GM23338 (cell line): ENCODE results near the gene RIMS4. TPM values are rescaled to one million over a fixed set of nuclear protein-coding genes. Genes with fewer than 3 reads are reported as not detected.

ENCODE experiments used
- ATAC-seq: fragments of 200-7000 bp; cut with Tn5 transposase; 3 replicates; pipeline ENCODE4 v1.9.1; 2020
- DNase-seq: peaks from one replicate; pipeline ENCODE4 v3.0.0-alpha.2; 2015; ENCODE audit warnings: low spot score
- H2AFZ ChIP-seq: fragments of 200-600 bp; sonication (generic); 2 replicates; pipeline ENCODE4 v1.8.0; 2016; ENCODE audit warnings: antibody characterized with exemption, mild to moderate bottlenecking, moderate library complexity
- H3F3A ChIP-seq: fragments of 200-600 bp; sonication (generic); replicated peaks from 2 replicates; pipeline ENCODE4 v1.8.0; 2017; ENCODE audit warnings: antibody characterized with exemption, mixed run types, low read depth
- H3K27ac ChIP-seq: fragments of 200-600 bp; sonication (generic); 2 replicates; pipeline ENCODE4 v1.6.1; 2016; ENCODE audit warnings: low read depth
- H3K27me3 ChIP-seq: fragments of 200-600 bp; sonication (generic); 2 replicates; pipeline ENCODE4 v1.8.0; 2016; ENCODE audit warnings: mild to moderate bottlenecking, mixed run types, moderate library complexity; ENCODE audit not compliant: insufficient read depth
- H3K36me3 ChIP-seq: fragments of 200-600 bp; sonication (generic); 2 replicates; pipeline ENCODE4 v1.8.0; 2016; ENCODE audit warnings: mild to moderate bottlenecking; ENCODE audit not compliant: insufficient read depth
- H3K4me1 ChIP-seq: fragments of 200-600 bp; sonication (generic); 2 replicates; pipeline ENCODE4 v1.8.0; 2016; ENCODE audit warnings: mild to moderate bottlenecking, moderate library complexity; ENCODE audit not compliant: insufficient read depth
- H3K4me2 ChIP-seq: fragments of 200-600 bp; sonication (generic); 2 replicates; pipeline ENCODE4 v1.7.1; 2017; ENCODE audit warnings: mixed run types
- H3K4me3 ChIP-seq: fragments of 200-600 bp; sonication (generic); 2 replicates; pipeline ENCODE4 v1.6.1; 2016; ENCODE audit warnings: mixed run types
- H3K79me2 ChIP-seq: fragments of 200-600 bp; sonication (generic); replicated peaks from 2 replicates; pipeline ENCODE4 v1.8.0; 2017; ENCODE audit warnings: mild to moderate bottlenecking; ENCODE audit not compliant: insufficient read depth
- H3K9me2 ChIP-seq: fragments of 200-600 bp; sonication (generic); 2 replicates; pipeline ENCODE4 v1.8.0; 2017; ENCODE audit not compliant: insufficient read depth
- H4K20me1 ChIP-seq: fragments of 200-600 bp; sonication (generic); replicated peaks from 2 replicates; pipeline ENCODE4 v1.8.0; 2017; ENCODE audit warnings: mild to moderate bottlenecking; ENCODE audit not compliant: insufficient read depth
- H3K27ac Mint-ChIP-seq: 2 replicates; pipeline ENCODE4 v1.8.0; 2020; ENCODE audit warnings: inconsistent platforms, mild to moderate bottlenecking, moderate library complexity, mixed read lengths
- H3K27me3 Mint-ChIP-seq: 3 replicates; pipeline ENCODE4 v1.8.0; 2022; ENCODE audit warnings: low read depth, mild to moderate bottlenecking, moderate library complexity, mixed read lengths, inconsistent platforms; ENCODE audit not compliant: insufficient read depth, poor library complexity
- H3K36me3 Mint-ChIP-seq: 3 replicates; pipeline ENCODE4 v1.8.0; 2021; ENCODE audit warnings: low read depth, mild to moderate bottlenecking, inconsistent platforms, moderate library complexity, mixed read lengths
- H3K4me1 Mint-ChIP-seq: 3 replicates; pipeline ENCODE4 v1.8.0; 2020; ENCODE audit warnings: mild to moderate bottlenecking, inconsistent platforms, mixed read lengths
- H3K4me3 Mint-ChIP-seq: 3 replicates; pipeline ENCODE4 v1.8.0; 2021; ENCODE audit warnings: moderate library complexity, mild to moderate bottlenecking, inconsistent platforms, mixed read lengths
- H3K9me3 Mint-ChIP-seq: 3 replicates; pipeline ENCODE4 v1.8.0; 2020; ENCODE audit warnings: moderate library complexity, mild to moderate bottlenecking, inconsistent platforms, mixed read lengths
- NANOG ChIP-seq: IDR thresholded peaks from 2 replicates; pipeline ENCODE4 v1.6.1; 2016; ENCODE audit warnings: antibody characterized with exemption, borderline replicate concordance
- STAT1 ChIP-seq: IDR thresholded peaks from one replicate; pipeline ENCODE4 v1.6.1; 2016; ENCODE audit warnings: antibody characterized with exemption; ENCODE audit not compliant: unreplicated experiment
- ZNF331 ChIP-seq: fragments of 250-450 bp; sonication (Bioruptor Pico); IDR thresholded peaks from 2 replicates; pipeline ENCODE4 v1.5.0; 2020; ENCODE audit warnings: low read depth, mild to moderate bottlenecking, moderate library complexity
- ZNF462 ChIP-seq: fragments of 250-450 bp; sonication (Bioruptor Pico); IDR thresholded peaks from 2 replicates; pipeline ENCODE4 v1.5.0; 2020; ENCODE audit warnings: mild to moderate bottlenecking, moderate library complexity
- polyA plus RNA-seq: library from polyadenylated mRNA; unstranded; fragments of >200 nt; fragmentation: Nextera tagmentation; extraction: Ambion mirVana; gene quantifications from 2 replicates; pipeline ENCODE4 v1.2.1, GENCODE V29; 2016
- total RNA-seq: library from RNA; depleted of rRNA; stranded (reverse); fragments of >200 nt; shearing (Covaris generic); gene quantifications from 2 replicates; pipeline ENCODE4 v1.2.3, GENCODE V29; 2014

Gene RIMS4
- total and polyA plus RNA-seq, 2 experiments from 2014 or later: 3.5 to 39.7 TPM

GRCh38 chr20:44745122-44745597 is 65.2 kb downstream of the RIMS4 start (continued):
- no peak for TF ChIP-seq ZNF462 (CRISPR knock-in tag)
- no peak for TF ChIP-seq ZNF331 (CRISPR knock-in tag)

DNA sequence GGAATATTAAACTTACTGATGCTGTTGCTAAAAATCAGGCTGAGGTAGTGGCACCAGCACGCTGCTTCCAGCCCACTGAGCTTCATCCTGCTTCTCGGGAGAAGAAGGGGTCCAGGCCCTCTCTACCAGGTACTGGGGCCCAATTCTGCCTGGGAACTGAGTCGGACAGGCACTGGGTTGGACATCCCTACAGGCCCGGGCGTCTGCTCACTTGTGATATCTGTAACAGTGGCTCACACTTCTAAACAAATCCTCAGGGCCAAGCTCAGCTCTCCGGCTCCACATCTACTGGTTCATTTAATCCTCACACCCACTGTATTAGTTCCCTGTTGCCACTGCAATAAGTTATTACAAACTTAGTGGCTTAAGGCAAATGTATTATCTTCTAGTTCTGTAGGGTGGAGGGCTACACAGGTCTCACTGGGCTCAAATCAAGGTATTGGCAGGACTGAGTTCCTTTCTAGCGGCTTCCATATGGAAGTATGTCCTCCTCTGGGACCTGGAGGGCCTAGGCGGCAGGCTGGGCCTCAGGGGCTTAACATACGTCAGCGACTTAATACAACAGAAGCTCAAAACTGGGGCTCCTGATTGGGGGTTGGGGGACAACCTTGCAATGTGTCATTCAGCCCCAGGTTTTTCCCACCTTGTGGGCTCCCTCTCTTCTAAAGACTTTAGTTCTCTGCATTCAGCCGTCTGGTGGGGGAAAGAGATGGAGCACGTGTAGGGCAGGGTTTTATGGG is 66.3 kb downstream of the RIMS4 start:
- Histone ChIP-seq H3K27ac (no peak overlapping the region), H3K79me2 (no peaks in the 10 kb centered on the region), H3K27me3 (peaks cover 25% of the 10 kb centered on the region), H3F3A (peaks cover 22% of the 10 kb centered on the region), H3K4me2 (no peak overlapping the region), H3K9me2 (no peaks in the 10 kb centered on the region), H4K20me1 (no peaks in the 10 kb centered on the region), H3K4me1 (peaks cover 12% of the 10 kb centered on the region), H3K36me3 (no peaks in the 10 kb centered on the region), H3K4me3 (no peak overlapping the region), H2AFZ (no peak overlapping the region)
- no peak overlapping the region for H3K4me3 Mint-ChIP-seq
- ATAC-seq (no peak), DNase-seq (no peak)
- no peak overlapping the region for H3K27ac Mint-ChIP-seq
- no peaks in the 10 kb centered on the region; the same call in 2 of the 3 replicates for H3K9me3 Mint-ChIP-seq
- no peaks in the 10 kb centered on the region for H3K36me3 Mint-ChIP-seq
- H3K27me3 Mint-ChIP-seq: peaks cover 38% of the 10 kb centered on the region
- H3K4me1 Mint-ChIP-seq: peaks cover 18% of the 10 kb centered on the region
- TF ChIP-seq ZNF331 (CRISPR knock-in tag) (no peak), NANOG (no peak), ZNF462 (CRISPR knock-in tag) (no peak), STAT1 (no peak)
